H9 (cell line): Measurements from ENCODE around the gene ATP8B4. TPM values are rescaled to one million over a fixed set of nuclear protein-coding genes. Genes with fewer than 3 reads are reported as not detected.

Source experiments
- DNase-seq: peaks from one replicate; pipeline ENCODE4 v3.0.0-alpha.2; 2017
- H2AFZ ChIP-seq: one replicate; pipeline ENCODE4 v1.6.1; 2013; ENCODE audit warnings: mild to moderate bottlenecking, low read length, control low read depth, moderate library complexity
- H2AK5ac ChIP-seq: 2 replicates; pipeline ENCODE4 v1.6.1; 2013; ENCODE audit warnings: low read length, control low read depth, mixed read lengths; ENCODE audit not compliant: insufficient read length
- H2BK120ac ChIP-seq: one replicate; pipeline ENCODE4 v1.6.1; 2013; ENCODE audit warnings: low read depth, mild to moderate bottlenecking, low read length, control low read depth, inconsistent platforms; ENCODE audit not compliant: poor library complexity, severe bottlenecking
- H2BK12ac ChIP-seq: 2 replicates; pipeline ENCODE4 v1.6.1; 2013; ENCODE audit warnings: low read length, control low read depth, mixed read lengths, low read depth; ENCODE audit not compliant: insufficient read length
- H2BK15ac ChIP-seq: 2 replicates; pipeline ENCODE4 v1.6.1; 2013; ENCODE audit warnings: low read depth, low read length, control low read depth
- H2BK20ac ChIP-seq: one replicate; pipeline ENCODE4 v1.6.1; 2013; ENCODE audit warnings: low read depth, mild to moderate bottlenecking, low read length, control low read depth, inconsistent platforms; ENCODE audit not compliant: poor library complexity, severe bottlenecking
- H2BK5ac ChIP-seq: 2 replicates; pipeline ENCODE4 v1.6.1; 2013; ENCODE audit warnings: low read length, control low read depth, mixed read lengths; ENCODE audit not compliant: insufficient read length
- H3K14ac ChIP-seq: 2 replicates; pipeline ENCODE4 v1.6.1; 2013; ENCODE audit warnings: low read length, control low read depth; ENCODE audit not compliant: insufficient read depth
- H3K18ac ChIP-seq: 2 replicates; pipeline ENCODE4 v1.6.1; 2013; ENCODE audit warnings: low read depth, mild to moderate bottlenecking, mixed read lengths, low read length, control low read depth; ENCODE audit not compliant: insufficient read length
- H3K23ac ChIP-seq: 2 replicates; pipeline ENCODE4 v1.6.1; 2013; ENCODE audit warnings: low read length, control low read depth, mixed read lengths, low read depth; ENCODE audit not compliant: insufficient read length
- H3K23me2 ChIP-seq: 2 replicates; pipeline ENCODE4 v1.6.1; 2013; ENCODE audit warnings: low read depth, mild to moderate bottlenecking, mixed read lengths, low read length, control low read depth; ENCODE audit not compliant: insufficient read length, poor library complexity, severe bottlenecking
- H3K27ac ChIP-seq: 2 replicates; pipeline ENCODE4 v1.5.1; 2013; ENCODE audit warnings: low read length, control low read depth, mixed read lengths, low read depth; ENCODE audit not compliant: insufficient read length
- H3K27me3 ChIP-seq: 2 replicates; pipeline ENCODE4 v1.6.1; 2013; ENCODE audit warnings: low read length, control low read depth, inconsistent platforms; ENCODE audit not compliant: insufficient read depth
- H3K4ac ChIP-seq: 2 replicates; pipeline ENCODE4 v1.6.1; 2013; ENCODE audit warnings: low read depth, mild to moderate bottlenecking, control low read depth, inconsistent platforms, low read length, moderate library complexity
- H3K4me1 ChIP-seq: 2 replicates; pipeline ENCODE4 v1.6.1; 2013; ENCODE audit warnings: low read length, control low read depth, inconsistent platforms; ENCODE audit not compliant: insufficient read depth
- H3K4me2 ChIP-seq: 2 replicates; pipeline ENCODE4 v1.6.1; 2013; ENCODE audit warnings: low read length, control low read depth, mixed read lengths; ENCODE audit not compliant: insufficient read length, insufficient read depth
- H3K56ac ChIP-seq: 2 replicates; pipeline ENCODE4 v1.6.1; 2013; ENCODE audit warnings: low read depth, mild to moderate bottlenecking, mixed read lengths, low read length, control low read depth; ENCODE audit not compliant: insufficient read length
- H3K79me1 ChIP-seq: 2 replicates; pipeline ENCODE4 v1.6.1; 2013; ENCODE audit warnings: low read depth, mild to moderate bottlenecking, moderate library complexity, low read length, control low read depth, inconsistent platforms; ENCODE audit not compliant: insufficient read depth, poor library complexity, severe bottlenecking
- H3K79me2 ChIP-seq: 2 replicates; pipeline ENCODE4 v1.6.1; 2013; ENCODE audit warnings: low read length, control low read depth, inconsistent platforms; ENCODE audit not compliant: insufficient read depth
- H3K9ac ChIP-seq: 2 replicates; pipeline ENCODE4 v1.6.1; 2013; ENCODE audit warnings: low read length, control low read depth, mixed read lengths; ENCODE audit not compliant: insufficient read length; ENCODE audit errors: extremely low read depth
- H3K9me3 ChIP-seq: one replicate; pipeline ENCODE4 v1.6.1; 2013; ENCODE audit warnings: low read depth, low read length, inconsistent platforms; ENCODE audit not compliant: control insufficient read depth
- H3T11ph ChIP-seq: one replicate; pipeline ENCODE4 v1.6.1; 2013; ENCODE audit warnings: mild to moderate bottlenecking, low read length, control low read depth, inconsistent platforms
- H4K20me1 ChIP-seq: one replicate; pipeline ENCODE4 v1.6.1; 2013; ENCODE audit not compliant: control insufficient read depth, insufficient read length, insufficient read depth
- H4K5ac ChIP-seq: 2 replicates; pipeline ENCODE4 v1.6.1; 2013; ENCODE audit warnings: low read depth, mild to moderate bottlenecking, mixed read lengths, low read length, control low read depth; ENCODE audit not compliant: insufficient read length
- H4K8ac ChIP-seq: replicated peaks from 2 replicates; pipeline ENCODE4 v1.6.1; 2013; ENCODE audit warnings: low read length, control low read depth, mixed read lengths, low read depth; ENCODE audit not compliant: insufficient read length
- H4K91ac ChIP-seq: 2 replicates; pipeline ENCODE4 v1.6.1; 2013; ENCODE audit warnings: low read depth, mild to moderate bottlenecking, moderate library complexity, mixed read lengths, low read length, control low read depth; ENCODE audit not compliant: insufficient read length
- H3K27ac Mint-ChIP-seq, 3 experiments: 2 replicates in 2 of 3; 3 replicates in 1 of 3; pipeline ENCODE4 v1.8.0; 2020 to 2021; ENCODE audit warnings: mixed read lengths in 3 of 3, mild to moderate bottlenecking in 1 of 3, moderate library complexity in 1 of 3
- H3K27me3 Mint-ChIP-seq: 2 replicates; pipeline ENCODE4 v1.8.0; 2021; ENCODE audit warnings: low read depth, mild to moderate bottlenecking, moderate library complexity, mixed read lengths
- H3K36me3 Mint-ChIP-seq, 3 experiments: 2 replicates in 2 of 3; 3 replicates in 1 of 3; pipeline ENCODE4 v1.8.0; 2020 to 2021; ENCODE audit warnings: low read depth in 3 of 3, mixed read lengths in 3 of 3; ENCODE audit not compliant: insufficient read depth in 1 of 3
- H3K4me1 Mint-ChIP-seq, 2 experiments: 2 replicates each; pipeline ENCODE4 v1.8.0; 2020; ENCODE audit warnings: mixed read lengths in 2 of 2
- H3K4me3 Mint-ChIP-seq, 2 experiments: 2 replicates in 1 of 2; 3 replicates in 1 of 2; pipeline ENCODE4 v1.8.0; 2020 to 2021; ENCODE audit warnings: mild to moderate bottlenecking in 2 of 2, mixed read lengths in 2 of 2, moderate library complexity in 1 of 2
- H3K9me3 Mint-ChIP-seq, 2 experiments: 2 replicates in 1 of 2; 3 replicates in 1 of 2; pipeline ENCODE4 v1.8.0; 2020; ENCODE audit warnings: mild to moderate bottlenecking in 2 of 2, mixed read lengths in 2 of 2, moderate library complexity in 1 of 2
- CTCF ChIP-seq: fragments of 200-600 bp; sonication (generic); conservative IDR thresholded peaks from 3 replicates; pipeline ENCODE4 v1.8.0; 2021; ENCODE audit warnings: antibody characterized with exemption, mild to moderate bottlenecking
- total RNA-seq: library from RNA; stranded (reverse); gene quantifications from 2 replicates; pipeline ENCODE4 v1.2.1, GENCODE V29; 2021

The ATP8B4 gene
- total RNA-seq, 1 experiment from 2014 or later, result 0.52 TPM

DNA sequence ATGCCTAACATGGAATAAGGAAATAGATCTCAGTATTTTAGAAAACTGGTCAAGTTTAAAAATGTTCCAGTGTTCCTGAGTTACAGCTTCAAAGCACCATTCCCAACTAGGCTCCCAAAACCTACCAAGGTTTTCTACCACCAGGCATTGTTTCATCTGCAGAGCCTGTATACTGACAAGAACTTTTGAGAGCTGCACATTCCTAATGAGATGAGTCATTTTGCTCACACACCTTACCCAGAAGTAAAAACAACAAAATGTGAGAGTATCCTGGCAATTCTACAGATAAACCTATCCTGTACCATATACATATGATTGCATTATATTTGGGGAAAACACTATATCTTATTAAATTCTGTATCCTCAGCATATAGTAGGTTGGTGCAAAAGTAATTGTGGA, 90.7 kb downstream of the ATP8B4 start:
- no peaks in the 10 kb centered on the region for H3K9me3 Mint-ChIP-seq
- H2BK15ac ChIP-seq, result no peak overlapping the region
- TF ChIP-seq CTCF, result no peak

More for the DNA sequence above, 90.7 kb downstream of the ATP8B4 start:
- Histone ChIP-seq H3K79me2 (no peaks in the 10 kb centered on the region), H3K23me2 (no peaks in the 10 kb centered on the region), H3K9ac (no peak overlapping the region), H2BK12ac (no peak overlapping the region), H3K56ac (no peak overlapping the region), H3K23ac (no peak overlapping the region), H3K27ac (no peak overlapping the region), H3K18ac (no peak overlapping the region), H3K79me1 (no peaks in the 10 kb centered on the region), H4K20me1 (no peaks in the 10 kb centered on the region), H2BK120ac (no peak overlapping the region), H3K27me3 (no peaks in the 10 kb centered on the region), H2AK5ac (no peak overlapping the region), H4K91ac (no peak overlapping the region), H3K9me3 (no peaks in the 10 kb centered on the region), H3K4ac (no peak overlapping the region), H2AFZ (no peak overlapping the region), H3K4me1 (no peaks in the 10 kb centered on the region), H4K5ac (no peak overlapping the region), H4K8ac (no peak overlapping the region), H2BK20ac (no peak overlapping the region), H3T11ph (no peak overlapping the region), H3K14ac (no peak overlapping the region), H3K4me2 (no peak overlapping the region), H2BK5ac (no peak overlapping the region)
- H3K27ac Mint-ChIP-seq, result no peak overlapping the region
- no peaks in the 10 kb centered on the region for H3K4me1 Mint-ChIP-seq
- DNase-seq, result no peak
- H3K4me3 Mint-ChIP-seq, result no peak overlapping the region
- no peaks in the 10 kb centered on the region; the same call in 1 of the 2 replicates for H3K27me3 Mint-ChIP-seq
- no peaks in the 10 kb centered on the region for H3K36me3 Mint-ChIP-seq
